Measurements from ENCODE around the gene P2RY13.

Gene P2RY13

DNA sequence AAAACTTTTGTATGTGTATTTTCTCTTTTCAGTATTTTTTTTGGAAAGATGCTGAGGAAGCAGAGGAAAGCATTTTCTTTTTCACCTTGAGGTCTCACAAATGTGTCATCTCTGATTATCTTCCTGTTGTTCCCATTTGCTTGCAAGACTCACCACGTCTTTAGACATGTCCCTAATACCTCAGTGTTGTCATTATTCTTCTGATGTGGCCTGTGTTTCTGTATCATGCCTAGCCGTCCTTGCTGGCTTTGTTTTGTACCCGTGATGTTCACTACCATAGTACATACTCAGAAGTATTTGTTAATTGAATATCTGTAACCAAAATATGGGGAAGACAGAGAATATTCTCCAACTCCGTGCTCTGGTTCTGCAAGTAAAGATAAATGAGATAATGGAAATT lies 46.0 kb downstream of the P2RY13 start:
- TF ChIP-seq, protein P1, sequence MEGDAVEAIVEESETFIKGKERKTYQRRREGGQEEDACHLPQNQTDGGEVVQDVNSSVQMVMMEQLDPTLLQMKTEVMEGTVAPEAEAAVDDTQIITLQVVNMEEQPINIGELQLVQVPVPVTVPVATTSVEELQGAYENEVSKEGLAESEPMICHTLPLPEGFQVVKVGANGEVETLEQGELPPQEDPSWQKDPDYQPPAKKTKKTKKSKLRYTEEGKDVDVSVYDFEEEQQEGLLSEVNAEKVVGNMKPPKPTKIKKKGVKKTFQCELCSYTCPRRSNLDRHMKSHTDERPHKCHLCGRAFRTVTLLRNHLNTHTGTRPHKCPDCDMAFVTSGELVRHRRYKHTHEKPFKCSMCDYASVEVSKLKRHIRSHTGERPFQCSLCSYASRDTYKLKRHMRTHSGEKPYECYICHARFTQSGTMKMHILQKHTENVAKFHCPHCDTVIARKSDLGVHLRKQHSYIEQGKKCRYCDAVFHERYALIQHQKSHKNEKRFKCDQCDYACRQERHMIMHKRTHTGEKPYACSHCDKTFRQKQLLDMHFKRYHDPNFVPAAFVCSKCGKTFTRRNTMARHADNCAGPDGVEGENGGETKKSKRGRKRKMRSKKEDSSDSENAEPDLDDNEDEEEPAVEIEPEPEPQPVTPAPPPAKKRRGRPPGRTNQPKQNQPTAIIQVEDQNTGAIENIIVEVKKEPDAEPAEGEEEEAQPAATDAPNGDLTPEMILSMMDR (conservative IDR thresholded peaks at IDR 0.05; ENCODE audit: low read length), result no peak
- H3K4me3 ChIP-seq (ENCODE audit: low read length), result no peak overlapping the region
- no peak for DNase-seq (ENCODE audit: low read depth)

DNA sequence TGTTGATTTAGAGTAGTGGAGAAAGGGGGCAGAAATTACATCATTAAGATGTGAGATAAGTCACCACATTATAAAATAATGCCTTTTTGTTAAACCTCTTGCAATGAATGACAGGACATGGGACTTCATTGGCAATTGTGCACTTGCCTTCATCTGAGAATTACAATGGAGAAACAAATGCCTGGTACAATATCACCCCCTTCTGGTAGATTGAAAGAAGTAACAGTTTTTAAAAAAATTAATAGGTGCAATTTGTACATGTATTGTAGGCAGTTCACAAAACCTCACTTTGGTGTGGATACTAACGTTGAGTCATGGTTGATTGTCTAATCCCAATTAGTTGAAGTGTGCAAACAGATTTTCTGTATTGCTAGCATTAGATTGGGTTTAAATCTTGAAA lies 46.4 kb downstream of the P2RY13 start:
- peak; percentile 57 for DNase-seq (ENCODE audit: low read depth)
- TF ChIP-seq, protein P1 (conservative IDR thresholded peaks at IDR 0.05; ENCODE audit: low read length), result peak; percentile 76
- no peak overlapping the region for H3K4me3 ChIP-seq (ENCODE audit: low read length)

DNA sequence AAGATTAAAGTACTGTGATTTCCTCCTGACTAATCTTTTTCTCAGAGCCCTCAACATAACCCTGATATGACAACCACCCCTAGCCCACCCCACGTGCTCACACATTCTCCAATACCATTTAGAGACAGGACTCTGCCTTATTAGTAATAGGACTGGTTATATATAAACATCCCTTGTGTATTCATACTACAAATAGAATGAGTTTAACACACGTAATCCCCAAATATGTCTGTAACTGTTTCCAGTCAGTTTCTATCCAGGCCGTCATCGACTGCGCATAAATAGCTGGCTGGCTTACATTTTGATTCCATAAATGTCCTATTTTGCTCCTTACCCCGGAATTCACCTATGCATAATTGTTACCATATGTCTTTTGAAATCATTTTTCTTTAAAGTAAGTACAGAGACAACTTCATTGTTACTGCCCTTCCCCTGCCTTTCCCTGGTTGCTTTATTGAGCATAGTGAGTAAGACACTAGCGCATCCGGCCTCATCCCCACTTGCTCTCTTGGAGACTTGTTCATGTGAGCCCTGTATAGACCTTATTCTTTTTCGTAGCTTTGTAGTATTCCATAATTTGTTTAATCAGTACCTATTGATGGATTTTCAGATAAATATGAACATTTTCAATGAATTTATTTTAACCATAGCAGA lies 47.6 kb downstream of the P2RY13 start:
- TF ChIP-seq, protein P1 (conservative IDR thresholded peaks at IDR 0.05; ENCODE audit: low read length), result no peak
- no peak overlapping the region for H3K4me3 ChIP-seq (ENCODE audit: low read length)
- no peak for DNase-seq (ENCODE audit: low read depth)

DNA sequence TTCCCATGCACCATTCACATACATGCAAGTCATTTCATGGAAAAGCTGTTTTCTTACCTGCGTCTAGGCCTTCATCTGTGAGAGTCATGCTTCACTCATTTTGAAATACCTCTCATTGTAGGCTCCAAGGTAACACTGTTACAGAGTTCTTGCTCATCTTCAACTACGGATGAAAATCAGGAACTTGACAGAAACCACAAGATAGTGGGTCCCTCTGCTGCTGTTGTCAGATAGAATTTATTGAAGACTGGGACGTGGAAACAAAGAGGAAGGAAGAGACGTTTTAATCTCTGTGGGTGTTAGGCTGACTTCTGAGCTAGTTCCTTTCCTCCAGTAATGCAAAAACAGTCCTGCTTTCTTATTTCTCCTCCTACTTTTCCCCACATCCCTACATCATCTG lies 51.1 kb downstream of the P2RY13 start, which contains the start of gene P2RY14:
Gene P2RY14, minus strand, starts transcription at position 313 of the 400 bp plus-strand sequence. CDS start 64,226 bp downstream, outside the sequence.
- DNase-seq (ENCODE audit: low read depth), result no peak
- H3K4me3 ChIP-seq (ENCODE audit: low read length), result no peak within 1 kb of the TSS
- TF ChIP-seq, protein P1 (conservative IDR thresholded peaks at IDR 0.05; ENCODE audit: low read length), result no peak

DNA sequence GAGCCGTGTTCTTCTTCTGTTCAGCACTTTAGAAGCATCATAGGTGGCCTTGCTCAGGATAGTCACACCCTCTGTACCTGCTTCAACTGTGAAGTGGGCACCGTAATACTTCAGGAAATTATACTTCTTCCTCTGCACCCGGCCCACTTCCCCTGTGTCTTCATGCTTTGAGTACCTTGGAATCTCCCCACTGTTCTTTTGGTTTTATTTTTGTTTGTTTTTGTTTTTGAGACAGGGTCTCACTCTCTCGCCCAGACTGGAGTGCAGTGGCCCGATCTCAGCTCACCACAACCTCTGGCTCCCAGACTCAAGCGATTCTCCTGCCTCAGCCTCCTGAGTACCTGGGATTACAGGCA lies 52.7 kb downstream of the P2RY13 start:
- TF ChIP-seq, protein P1 (conservative IDR thresholded peaks at IDR 0.05; ENCODE audit: low read length), result no peak
- H3K4me3 ChIP-seq (ENCODE audit: low read length), result no peak overlapping the region
- no peak for DNase-seq (ENCODE audit: low read depth)
